Prostate gland (tissue), 2 donors: ENCODE data around the gene ATP9A.

Experiments
- POLR2AphosphoS5 ChIP-seq: sonication (generic); formaldehyde crosslinking; IDR thresholded peaks from one replicate; pipeline ENCODE4 v1.6.1; 2017; ENCODE audit warnings: antibody characterized with exemption
- TF ChIP-seq, protein P1 (sequence below), 4 experiments: fragments of 200-600 bp in 2 of 4; fragments of 450-650 bp in 2 of 4; sonication (generic) in 2 of 4; IDR thresholded peaks; 1 replicate in 3 of 4; 2 replicates in 1 of 4; pipeline ENCODE4 v1.5.1; 2016 to 2019; ENCODE audit warnings: antibody characterized with exemption in 4 of 4, mild to moderate bottlenecking in 2 of 4, moderate library complexity in 2 of 4

DNA sequence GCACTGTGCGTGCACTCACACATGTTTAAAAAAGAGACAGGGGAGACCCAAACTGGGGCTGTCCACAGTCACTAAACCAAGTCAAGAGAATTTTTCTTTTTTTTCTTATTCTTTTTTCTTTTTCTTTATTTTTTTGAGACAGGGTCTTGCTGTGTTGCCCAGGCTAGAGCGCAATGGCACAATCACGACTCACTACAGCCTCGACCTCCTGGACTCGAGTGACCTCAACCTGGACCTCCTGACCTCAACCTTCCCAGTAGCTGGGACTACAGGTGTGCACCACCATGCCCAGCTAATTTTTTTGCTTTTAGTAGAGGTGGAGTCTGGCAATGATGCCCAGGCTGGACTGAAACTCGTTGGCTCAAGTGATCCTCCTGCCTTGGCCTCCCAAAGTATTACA, 136.2 kb downstream of the ATP9A start:
- TF ChIP-seq, protein P1, sequence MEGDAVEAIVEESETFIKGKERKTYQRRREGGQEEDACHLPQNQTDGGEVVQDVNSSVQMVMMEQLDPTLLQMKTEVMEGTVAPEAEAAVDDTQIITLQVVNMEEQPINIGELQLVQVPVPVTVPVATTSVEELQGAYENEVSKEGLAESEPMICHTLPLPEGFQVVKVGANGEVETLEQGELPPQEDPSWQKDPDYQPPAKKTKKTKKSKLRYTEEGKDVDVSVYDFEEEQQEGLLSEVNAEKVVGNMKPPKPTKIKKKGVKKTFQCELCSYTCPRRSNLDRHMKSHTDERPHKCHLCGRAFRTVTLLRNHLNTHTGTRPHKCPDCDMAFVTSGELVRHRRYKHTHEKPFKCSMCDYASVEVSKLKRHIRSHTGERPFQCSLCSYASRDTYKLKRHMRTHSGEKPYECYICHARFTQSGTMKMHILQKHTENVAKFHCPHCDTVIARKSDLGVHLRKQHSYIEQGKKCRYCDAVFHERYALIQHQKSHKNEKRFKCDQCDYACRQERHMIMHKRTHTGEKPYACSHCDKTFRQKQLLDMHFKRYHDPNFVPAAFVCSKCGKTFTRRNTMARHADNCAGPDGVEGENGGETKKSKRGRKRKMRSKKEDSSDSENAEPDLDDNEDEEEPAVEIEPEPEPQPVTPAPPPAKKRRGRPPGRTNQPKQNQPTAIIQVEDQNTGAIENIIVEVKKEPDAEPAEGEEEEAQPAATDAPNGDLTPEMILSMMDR (IDR thresholded peaks at IDR 0.05), result no peak
- no peak for TF ChIP-seq POLR2AphosphoS5
